Left kidney (tissue), 2 donors: ENCODE results near the gene OCA2. TPM values are rescaled to one million over a fixed set of nuclear protein-coding genes. Genes with fewer than 3 reads are reported as not detected.

ENCODE experiments used
- DNase-seq: peaks from one replicate; pipeline ENCODE4 v3.0.0-alpha.2; 2013
- polyA plus RNA-seq: library from polyadenylated mRNA; unstranded; fragments of 120-200 nt; gene quantifications from one replicate; pipeline ENCODE4 v1.2.1, GENCODE V29; 2013; ENCODE audit not compliant: insufficient read length

OCA2 gene
- polyA plus RNA-seq, 1 donor = 9.0 TPM

GRCh38 chr15:27847775-27848710 lies 251.1 kb downstream of the OCA2 start:
- DNase-seq = no peak

GRCh38 chr15:27846722-27847395 lies 252.3 kb downstream of the OCA2 start:
- no peak for DNase-seq

- no peak for DNase-seq
Observed at GRCh38 chr15:27845535-27846369, 253.4 kb downstream of the OCA2 start.

- DNase-seq = no peak
Observed at GRCh38 chr15:27844018-27844666, 255.0 kb downstream of the OCA2 start.

- no peak for DNase-seq
Observed at GRCh38 chr15:27843146-27843545, 256.0 kb downstream of the OCA2 start.

- DNase-seq = no peak
Observed at GRCh38 chr15:27842526-27842925, 256.6 kb downstream of the OCA2 start.

- DNase-seq = no peak
Observed at GRCh38 chr15:27835233-27835939, 263.7 kb downstream of the OCA2 start.

GRCh38 chr15:27834684-27835083 lies 264.4 kb downstream of the OCA2 start:
- DNase-seq = no peak

GRCh38 chr15:27833974-27834373 lies 265.1 kb downstream of the OCA2 start:
- no peak for DNase-seq

- no peak for DNase-seq
Observed at GRCh38 chr15:27833178-27833577, 265.9 kb downstream of the OCA2 start.

- no peak for DNase-seq
Observed at GRCh38 chr15:27832237-27832596, 266.9 kb downstream of the OCA2 start.

GRCh38 chr15:27831384-27832236 lies 267.5 kb downstream of the OCA2 start:
- DNase-seq = no peak

- DNase-seq = no peak
Observed at GRCh38 chr15:27828746-27829145, 270.4 kb downstream of the OCA2 start.

- DNase-seq = no peak
Observed at GRCh38 chr15:27826902-27827714, 272.0 kb downstream of the OCA2 start.

GRCh38 chr15:27826411-27826810 lies 272.7 kb downstream of the OCA2 start:
- DNase-seq = no peak

- DNase-seq = no peak
Observed at GRCh38 chr15:27824841-27825422, 274.2 kb downstream of the OCA2 start.

- no peak for DNase-seq
Observed at GRCh38 chr15:27821273-27821672, 277.8 kb downstream of the OCA2 start.

GRCh38 chr15:27820722-27821121 lies 278.4 kb downstream of the OCA2 start:
- no peak for DNase-seq

GRCh38 chr15:27820232-27820631 lies 278.9 kb downstream of the OCA2 start:
- no peak for DNase-seq
